GM18502 (cell line): Measurements from ENCODE around the gene NCAN.
"Not testable (repeated sequence)": the region's sequence is repeated elsewhere in the genome, so short reads cannot be mapped to it uniquely, and the experiment has no call there.

Experiments
- ATAC-seq: cut with Tn5 transposase; IDR thresholded peaks from one replicate; pipeline ENCODE4 v1.9.1; 2021; ENCODE audit warnings: mild to moderate bottlenecking; ENCODE audit not compliant: unreplicated experiment, poor library complexity

Gene NCAN

GRCh38 chr19:19223060-19223459 lies 11.3 kb downstream of the NCAN start:
- no peak for ATAC-seq

GRCh38 chr19:19223636-19224035 lies 11.9 kb downstream of the NCAN start:
- no peak for ATAC-seq

- no peak for ATAC-seq
Observed at GRCh38 chr19:19224150-19224851, 12.5 kb downstream of the NCAN start.

- ATAC-seq, result no peak
Observed at GRCh38 chr19:19224852-19225494, 13.2 kb downstream of the NCAN start.

- no peak for ATAC-seq
Observed at GRCh38 chr19:19226204-19226603, 14.4 kb downstream of the NCAN start.

GRCh38 chr19:19226663-19227062 lies 14.9 kb downstream of the NCAN start:
- no peak for ATAC-seq

- no peak for ATAC-seq
Observed at GRCh38 chr19:19227217-19227616, 15.5 kb downstream of the NCAN start.

GRCh38 chr19:19229701-19230100 lies 17.9 kb downstream of the NCAN start:
- no peak for ATAC-seq

- ATAC-seq, result no peak
Observed at GRCh38 chr19:19230999-19231398, 19.2 kb downstream of the NCAN start.

- ATAC-seq, result no peak
Observed at GRCh38 chr19:19232261-19232721, 20.5 kb downstream of the NCAN start.

GRCh38 chr19:19234220-19234816 lies 22.6 kb downstream of the NCAN start:
- no peak for ATAC-seq

GRCh38 chr19:19236173-19236572 lies 24.4 kb downstream of the NCAN start:
- ATAC-seq, result no peak

GRCh38 chr19:19238126-19238894 lies 26.6 kb downstream of the NCAN start:
- no peak for ATAC-seq

GRCh38 chr19:19239675-19240074 lies 27.9 kb downstream of the NCAN start:
- no peak for ATAC-seq

GRCh38 chr19:19240476-19240875 lies 28.7 kb downstream of the NCAN start:
- no peak for ATAC-seq

- no peak for ATAC-seq
Observed at GRCh38 chr19:19250196-19250801, 38.5 kb downstream of the NCAN start.

GRCh38 chr19:19253409-19253808 lies 41.7 kb downstream of the NCAN start:
- not testable (repeated sequence) for ATAC-seq

GRCh38 chr19:19256072-19256969 lies 44.6 kb downstream of the NCAN start:
- no peak for ATAC-seq

GRCh38 chr19:19257137-19257536 lies 45.4 kb downstream of the NCAN start:
- ATAC-seq, result no peak
